IMR-90 (cell line): ENCODE data around the gene DISC1. TPM values are rescaled to one million over a fixed set of nuclear protein-coding genes. Genes with fewer than 3 reads are reported as not detected.
A peak's percentile ranks its signal among the peaks of the same experiment; 100 is the strongest.

Experiments
- ATAC-seq: fragments of 200-7000 bp; cut with Tn5 transposase; 2 replicates; pipeline ENCODE4 v1.9.1; 2020; ENCODE audit warnings: low read depth, mild to moderate bottlenecking, moderate library complexity
- BruUV-seq: library from RNA; stranded (reverse); fragments of 400-500 nt; replicated peaks from 2 replicates; lab custom pipeline; 2021; lab: Mats Ljungman, UMichigan
- CTCF ChIA-PET: fragments of 300-600 bp; formaldehyde crosslinking; extraction: SDS; loops from one replicate; lab custom pipeline; 2021; ENCODE audit warnings: antibody characterized with exemption; lab: Yijun Ruan, JAX
- POLR2A ChIA-PET: fragments of 300-600 bp; sonication (Branson Sonifier 250); formaldehyde crosslinking; loops from one replicate; lab custom pipeline; 2022; ENCODE audit warnings: antibody characterized with exemption; ENCODE audit not compliant: unreplicated experiment; lab: Charles Lee
- DNase-seq: peaks from one replicate; pipeline ENCODE4 v3.0.0; 2013
- H2AFZ ChIP-seq: replicated peaks from 2 replicates; pipeline ENCODE3; 2013; ENCODE audit warnings: low read length, mild to moderate bottlenecking; ENCODE audit not compliant: poor library complexity
- H2AK5ac ChIP-seq: 2 replicates; pipeline ENCODE4 v1.6.1; 2013; ENCODE audit warnings: low read depth, low read length, inconsistent platforms
- H2AK9ac ChIP-seq: replicated peaks from 2 replicates; pipeline ENCODE3; 2013; ENCODE audit warnings: mild to moderate bottlenecking, low read depth, low read length, moderate library complexity; ENCODE audit not compliant: poor library complexity
- H2BK120ac ChIP-seq: 2 replicates; pipeline ENCODE4 v1.6.1; 2013; ENCODE audit warnings: low read depth, low read length, inconsistent platforms
- H2BK15ac ChIP-seq: 3 replicates; pipeline ENCODE4 v1.6.1; 2013; ENCODE audit warnings: low read depth, low read length, inconsistent platforms
- H2BK20ac ChIP-seq: 2 replicates; pipeline ENCODE4 v1.6.1; 2013; ENCODE audit warnings: low read depth, mild to moderate bottlenecking, inconsistent platforms, low read length, moderate library complexity
- H2BK5ac ChIP-seq: 2 replicates; pipeline ENCODE4 v1.6.1; 2013; ENCODE audit warnings: mild to moderate bottlenecking, low read depth, low read length, inconsistent platforms; ENCODE audit not compliant: poor library complexity, severe bottlenecking
- H3K14ac ChIP-seq: replicated peaks from 2 replicates; pipeline ENCODE4 v1.6.1; 2013; ENCODE audit warnings: low read depth, low read length, inconsistent platforms
- H3K18ac ChIP-seq: 2 replicates; pipeline ENCODE4 v1.6.1; 2013; ENCODE audit warnings: low read depth, low read length, control low read depth
- H3K23ac ChIP-seq: 2 replicates; pipeline ENCODE4 v1.6.1; 2013; ENCODE audit warnings: low read depth, low read length, inconsistent platforms
- H3K27ac ChIP-seq: 2 replicates; pipeline ENCODE4 v1.5.1; 2013; ENCODE audit warnings: mild to moderate bottlenecking, control low read depth, low read length; ENCODE audit not compliant: insufficient read depth
- H3K27me3 ChIP-seq: 2 replicates; pipeline ENCODE4 v1.6.1; 2013; ENCODE audit warnings: low read length; ENCODE audit not compliant: control insufficient read depth, insufficient read depth
- H3K36me3 ChIP-seq: 2 replicates; pipeline ENCODE4 v1.6.1; 2013; ENCODE audit warnings: low read length, mixed read lengths; ENCODE audit not compliant: control insufficient read depth, insufficient read depth
- H3K4ac ChIP-seq: 2 replicates; pipeline ENCODE4 v1.6.1; 2013; ENCODE audit warnings: low read depth, low read length, inconsistent platforms
- H3K4me1 ChIP-seq: 2 replicates; pipeline ENCODE4 v1.6.1; 2013; ENCODE audit warnings: low read length, mixed read lengths; ENCODE audit not compliant: control insufficient read depth, insufficient read depth
- H3K4me2 ChIP-seq: 2 replicates; pipeline ENCODE4 v1.6.1; 2013; ENCODE audit warnings: low read depth, mild to moderate bottlenecking, control low read depth, low read length, moderate library complexity
- H3K4me3 ChIP-seq: 2 replicates; pipeline ENCODE4 v1.5.1; 2013; ENCODE audit warnings: low read depth, mild to moderate bottlenecking, control low read depth, low read length, moderate library complexity; ENCODE audit not compliant: insufficient read depth
- H3K56ac ChIP-seq: 2 replicates; pipeline ENCODE4 v1.6.1; 2013; ENCODE audit warnings: low read length, inconsistent platforms; ENCODE audit not compliant: insufficient read depth; ENCODE audit errors: extremely low read depth
- H3K79me1 ChIP-seq, 2 experiments: 2 replicates each; pipeline ENCODE4 v1.6.1; 2013; ENCODE audit warnings: low read length in 2 of 2, inconsistent platforms in 1 of 2, low read depth in 1 of 2
- H3K9ac ChIP-seq: 2 replicates; pipeline ENCODE4 v1.6.1; 2013; ENCODE audit warnings: low read depth, low read length, control low read depth
- H3K9me1 ChIP-seq: 2 replicates; pipeline ENCODE4 v1.6.1; 2013; ENCODE audit warnings: low read length, inconsistent platforms; ENCODE audit not compliant: insufficient read depth
- H3K9me3 ChIP-seq: 2 replicates; pipeline ENCODE4 v1.6.1; 2013; ENCODE audit warnings: low read length; ENCODE audit not compliant: control insufficient read depth, insufficient read depth
- H4K20me1 ChIP-seq: 2 replicates; pipeline ENCODE4 v1.6.1; 2013; ENCODE audit warnings: low read length, inconsistent platforms; ENCODE audit not compliant: insufficient read depth
- H4K5ac ChIP-seq: 2 replicates; pipeline ENCODE4 v1.6.1; 2013; ENCODE audit warnings: mild to moderate bottlenecking, low read depth, low read length, control low read depth
- H4K8ac ChIP-seq, 2 experiments: 2 replicates each; pipeline ENCODE4 v1.6.1; 2013; ENCODE audit warnings: low read depth in 2 of 2, low read length in 2 of 2, control low read depth in 1 of 2, inconsistent platforms in 1 of 2
- H4K91ac ChIP-seq: 2 replicates; pipeline ENCODE4 v1.6.1; 2013; ENCODE audit warnings: low read depth, low read length, inconsistent platforms; ENCODE audit not compliant: insufficient read depth
- CEBPB ChIP-seq: IDR thresholded peaks from 2 replicates; pipeline ENCODE4 v1.6.1; 2012; ENCODE audit warnings: low read depth, low read length, improper control_type of control experiment
- CTCF ChIP-seq: conservative IDR thresholded peaks from 2 replicates; pipeline ENCODE4 v1.5.1; 2012; ENCODE audit warnings: mild to moderate bottlenecking, low read depth, low read length, improper control_type of control experiment
- MXI1 ChIP-seq: IDR thresholded peaks from 2 replicates; pipeline ENCODE4 v1.6.1; 2012; ENCODE audit warnings: low read depth, mild to moderate bottlenecking, low read length, moderate library complexity, borderline replicate concordance
- WGBS, 2 experiments: methylation state at CpG; one replicate each; pipeline versions ENCODE4 v1.1.5 to v1.1.7; 2013; ENCODE audit warnings: missing lambda C conversion rate in 2 of 2; ENCODE audit not compliant: insufficient read length in 1 of 2; ENCODE audit errors: extremely low coverage in 2 of 2; 5-methylcytosine and 5-hydroxymethylcytosine counted together
- dilution Hi-C: fragments of 300-500 bp; cut with HindIII; formaldehyde crosslinking; loops from one replicate; pipeline ENCODE4 v1.14.3; 2018; ENCODE audit warnings: low sequenced_read_pairs; ENCODE audit not compliant: unreplicated experiment
- in situ Hi-C: fragments of 300-500 bp; cut with MboI; formaldehyde crosslinking; loops from 3 replicates; pipeline ENCODE4 v1.14.3; 2019; ENCODE audit warnings: low sequenced_read_pairs, inconsistent platforms, mixed read lengths
- intact Hi-C: fragments of 100-400 bp; cut with micrococcal nuclease; formaldehyde crosslinking; loops from 2 replicates; pipeline ENCODE4 v1.10.0; 2022
- polyA plus RNA-seq, 3 experiments: library from polyadenylated mRNA; depleted of rRNA; stranded (reverse); fragments of >200 nt; gene quantifications; 2 replicates each; pipeline ENCODE4 v1.2.3, GENCODE V29; 2012; ENCODE audit warnings: low replicate concordance in 1 of 3
- total RNA-seq: library from RNA; depleted of rRNA; stranded (reverse); fragments of >200 nt; gene quantifications from 2 replicates; pipeline ENCODE4 v1.2.3, GENCODE V29; 2012

Gene DISC1
- total and polyA plus RNA-seq, 2 of the 4 experiments (the other 2 are of a cell fraction), result 2.2 to 7.0 TPM

- Histone ChIP-seq H3K79me1 (no peaks in the 10 kb centered on the region), H4K91ac (no peak overlapping the region), H3K36me3 (no peaks in the 10 kb centered on the region), H3K23ac (no peak overlapping the region), H2BK15ac (no peak overlapping the region), H2AFZ (peak overlapping the region; percentile 27), H4K20me1 (no peaks in the 10 kb centered on the region), H3K27ac (no peak overlapping the region), H2BK20ac (no peak overlapping the region), H2AK5ac (no peak overlapping the region), H4K5ac (no peak overlapping the region), H3K4me2 (no peak overlapping the region), H3K9me1 (peaks cover 3% of the 10 kb centered on the region; the same call in 1 of the 2 replicates), H3K14ac (no peak overlapping the region; the same call in 1 of the 2 replicates), H3K56ac (no peak overlapping the region), H3K4me3 (no peak overlapping the region), H3K4me1 (no peaks in the 10 kb centered on the region), H4K8ac (no peak overlapping the region), H2AK9ac (no peak overlapping the region), H3K27me3 (no peaks in the 10 kb centered on the region), H3K9me3 (no peaks in the 10 kb centered on the region), H2BK5ac (no peak overlapping the region), H3K18ac (no peak overlapping the region), H3K9ac (no peak overlapping the region), H3K4ac (no peak overlapping the region), H2BK120ac (no peak overlapping the region)
- no TSS peak for BruUV-seq
- no peak for TF ChIP-seq CEBPB
- no peak for TF ChIP-seq MXI1
- no peak for TF ChIP-seq CTCF
- intact Hi-C loops, result no loop called here
- dilution Hi-C loops, result no loop called here
- DNase-seq (no peak), ATAC-seq (no peak)
- CTCF ChIA-PET, result interaction anchor here (0.6 kb wide), 1 partner anchor 1085 kb away, joined by 3 read pairs; no protein-coding TSS in a partner anchor
- in situ Hi-C loops, result no loop called here
- POLR2A ChIA-PET, result no interaction called here
- WGBS, 2 experiments, result 89% methylated on average over 3 of the region's 4 CpGs; no CpG with 5 or more reads in 1 of the 2 experiments
These were observed 270.2 kb downstream of the DISC1 start for GRCh38 chr1:231896806-231897205.
